D341Med (cell line): ENCODE data around the gene NRXN2.
"Not testable (repeated sequence)": the region's sequence is repeated elsewhere in the genome, so short reads cannot be mapped to it uniquely, and the experiment has no call there.

Experiments used
- DNase-seq: peaks from one replicate; pipeline ENCODE4 v3.0.0; 2012; ENCODE audit warnings: low spot score

The NRXN2 gene

GRCh38 chr11:64674774-64675173, 48.2 kb downstream of the NRXN2 start:
- DNase-seq, result no peak

GRCh38 chr11:64673279-64673678, 49.7 kb downstream of the NRXN2 start:
- no peak for DNase-seq

- DNase-seq, result no peak
Observed at GRCh38 chr11:64672875-64673274, 50.1 kb downstream of the NRXN2 start.

GRCh38 chr11:64670975-64671374, 52.0 kb downstream of the NRXN2 start:
- no peak for DNase-seq

DNA sequence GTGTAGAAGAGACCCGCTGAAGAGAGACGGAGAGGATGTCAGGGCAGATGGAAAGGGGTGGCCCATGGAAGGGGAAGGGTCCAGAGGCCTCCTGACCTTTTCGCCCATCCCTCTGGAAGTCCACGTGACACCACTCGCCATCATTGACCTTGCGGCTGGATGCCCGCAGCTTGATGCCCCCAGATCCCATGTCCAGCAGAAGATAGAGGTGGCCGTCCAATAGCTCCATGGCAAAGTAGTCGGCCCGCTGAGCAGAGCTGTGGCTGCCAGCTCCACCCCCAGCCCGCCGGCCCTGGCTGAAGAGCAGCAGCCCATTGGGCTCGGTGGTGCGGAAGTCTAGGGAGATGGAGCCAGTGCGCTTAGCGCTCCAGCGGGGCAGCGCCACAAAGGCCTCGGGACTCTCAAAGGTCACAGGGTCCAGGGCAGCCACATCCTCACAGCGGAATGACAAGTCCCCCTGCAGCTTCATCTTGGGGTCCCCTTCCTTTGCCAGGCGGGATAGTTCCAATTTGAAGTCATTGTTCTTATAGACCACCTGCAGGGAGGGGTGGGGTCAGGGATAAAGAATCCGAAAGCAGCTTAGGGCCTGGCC, 55.7 kb downstream of the NRXN2 start:
- no peak for DNase-seq

DNA sequence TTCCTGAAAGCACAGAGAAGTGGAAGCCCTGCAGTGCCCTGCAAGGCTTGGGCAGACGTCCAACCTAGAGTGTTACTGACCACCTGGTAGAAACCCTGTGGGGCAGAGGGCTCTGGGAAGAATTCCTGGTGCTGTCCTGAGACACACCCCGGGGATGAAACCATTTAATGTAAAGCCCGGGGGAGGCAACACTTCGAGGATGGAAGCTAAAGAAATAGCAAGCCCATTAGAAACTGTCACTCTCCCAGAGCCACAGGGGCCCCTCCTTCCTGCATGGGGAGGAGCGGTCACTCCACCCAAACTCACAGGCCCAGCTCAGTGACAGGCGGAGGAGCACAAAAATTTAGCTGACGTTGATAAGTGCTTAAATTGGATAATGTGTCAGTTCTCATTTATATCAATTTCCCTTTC, 57.6 kb downstream of the NRXN2 start:
- DNase-seq, result no peak

- DNase-seq, result not testable (repeated sequence)
Observed at GRCh38 chr11:64664236-64664870, 58.6 kb downstream of the NRXN2 start.

- no peak for DNase-seq
Observed at GRCh38 chr11:64663656-64664055, 59.3 kb downstream of the NRXN2 start.

DNA sequence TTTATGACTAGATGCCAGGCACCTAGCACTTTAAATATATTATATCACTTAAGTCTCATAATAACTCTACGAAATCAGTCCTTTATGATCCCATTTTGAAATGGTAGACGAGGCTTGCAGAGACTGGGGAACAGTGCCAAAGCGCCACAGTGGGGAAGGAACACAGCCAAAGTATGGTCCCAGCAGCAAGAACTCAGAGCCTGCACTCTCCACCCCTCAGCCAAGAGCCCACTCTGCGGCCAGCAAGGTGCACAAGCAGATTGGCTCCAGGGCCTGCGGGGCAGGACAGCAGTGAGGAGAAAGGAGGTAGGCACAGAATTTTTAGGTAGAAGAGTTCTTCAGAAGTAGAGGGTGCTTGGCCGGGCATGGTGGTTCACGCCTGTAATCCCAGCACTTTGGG, 61.4 kb downstream of the NRXN2 start:
- DNase-seq, result no peak

DNA sequence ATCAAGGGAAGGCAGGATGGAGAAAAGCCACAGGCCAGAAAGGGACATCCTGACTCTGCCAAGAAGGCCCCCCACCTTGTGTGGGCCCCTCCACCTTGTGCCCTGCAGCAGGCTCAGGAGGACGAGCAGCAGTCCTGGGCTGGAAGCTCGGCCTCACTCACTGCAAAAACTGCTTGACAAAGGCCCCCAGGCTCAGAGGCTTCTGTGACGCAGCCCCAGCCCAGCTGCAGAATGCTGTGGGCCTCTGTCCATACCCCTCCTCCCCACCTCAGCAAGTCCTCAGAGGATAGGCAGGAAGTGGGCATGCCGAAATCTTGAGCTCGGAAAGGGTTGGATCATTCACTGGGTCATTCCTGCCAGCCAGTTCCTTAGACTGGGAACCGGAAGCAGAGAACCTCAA, 61.9 kb downstream of the NRXN2 start:
- DNase-seq, result no peak

DNA sequence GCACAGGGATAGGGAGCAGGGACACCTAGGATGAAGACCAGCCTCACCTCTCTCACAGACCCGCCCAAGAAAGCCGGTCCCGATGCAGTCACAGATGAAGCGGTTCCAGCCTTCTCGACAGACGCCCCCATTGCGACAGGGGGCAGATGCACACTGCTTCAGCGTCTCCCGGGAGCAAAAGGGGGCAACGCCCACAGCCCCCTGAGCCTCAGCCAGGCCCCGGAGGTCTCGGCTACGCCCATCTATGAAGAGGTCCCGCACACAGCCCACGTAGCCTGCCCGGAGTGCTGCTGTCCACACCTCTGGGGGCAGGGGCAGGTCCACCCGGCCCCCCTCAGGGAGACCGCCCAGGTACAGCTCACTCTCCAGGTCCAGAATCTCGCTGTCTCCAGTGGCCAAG, 62.3 kb downstream of the NRXN2 start:
- DNase-seq, result no peak

- DNase-seq, result no peak
Observed at GRCh38 chr11:64660205-64660604, 62.8 kb downstream of the NRXN2 start.

GRCh38 chr11:64659417-64660144, 63.4 kb downstream of the NRXN2 start:
- DNase-seq, result no peak

DNA sequence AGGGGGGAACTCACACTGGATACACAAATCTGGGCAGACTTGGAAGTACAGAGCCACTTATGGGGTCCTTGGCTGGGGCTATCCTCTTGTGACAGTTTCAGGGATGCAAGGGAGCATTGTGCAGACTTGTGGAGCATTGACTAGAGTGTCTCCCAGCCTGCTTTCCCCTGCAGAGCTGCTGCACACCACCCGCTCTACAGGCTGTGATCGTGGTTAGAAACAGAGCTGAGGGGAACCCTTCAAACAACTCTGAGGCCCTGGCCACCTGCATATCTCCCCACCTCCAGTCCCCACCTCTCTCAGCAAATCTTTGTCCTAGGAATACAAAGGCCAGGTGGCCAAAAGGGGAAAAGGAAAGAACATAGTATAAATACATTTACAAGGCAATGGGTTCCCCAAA, 64.7 kb downstream of the NRXN2 start:
- DNase-seq, result no peak

DNA sequence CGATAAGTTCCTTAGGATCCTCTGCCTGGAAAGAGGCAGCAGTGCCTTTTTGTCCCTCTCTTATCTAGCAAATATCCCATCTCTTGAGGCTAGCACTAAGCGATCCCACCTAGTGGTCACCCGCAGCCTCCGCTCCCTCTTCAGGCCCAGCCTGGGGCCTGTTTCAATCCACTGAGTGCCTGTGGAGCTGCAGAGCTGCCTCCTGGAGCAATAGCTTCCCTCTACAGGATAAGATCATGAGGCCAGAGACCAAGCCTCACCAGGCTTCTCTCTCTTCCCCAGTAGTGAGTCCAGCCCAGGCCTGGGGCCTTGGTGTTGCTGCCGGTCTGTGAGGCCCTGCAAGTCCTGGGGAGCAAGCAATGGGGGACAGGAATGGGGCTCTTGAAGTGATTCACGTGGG, 66.1 kb downstream of the NRXN2 start:
- no peak for DNase-seq

DNA sequence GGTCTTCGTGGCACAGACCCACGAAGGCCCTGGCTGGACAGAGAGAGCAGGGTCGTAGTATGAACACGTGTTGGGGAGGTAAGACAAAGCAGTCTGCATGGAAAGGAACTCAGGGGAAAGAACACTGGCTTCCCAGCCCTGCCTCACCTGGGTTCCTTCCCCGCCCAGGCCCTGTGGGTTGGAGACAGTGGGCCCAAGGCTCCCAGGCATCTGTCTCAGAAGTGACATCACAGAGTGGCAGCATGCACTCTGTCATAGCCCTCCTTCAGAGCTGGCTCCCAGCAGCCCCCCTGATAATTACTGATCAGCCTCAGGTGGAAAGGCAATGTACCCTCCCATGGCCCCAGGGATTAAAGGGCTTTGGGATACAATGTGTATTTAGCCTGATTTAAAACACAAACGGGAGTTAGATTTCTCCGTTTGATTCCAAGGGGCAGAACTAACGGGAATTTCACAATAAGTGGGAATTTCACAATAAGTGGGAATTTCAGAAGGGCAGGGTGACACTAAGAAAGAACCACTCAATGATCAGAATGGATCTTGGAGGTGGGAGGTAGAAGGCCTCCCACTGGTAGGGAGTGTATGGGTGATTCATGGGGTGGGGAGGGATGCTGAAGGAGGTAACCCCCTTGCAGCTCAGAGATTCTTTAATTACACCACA, 66.9 kb downstream of the NRXN2 start:
- no peak for DNase-seq

GRCh38 chr11:64654958-64655541, 67.9 kb downstream of the NRXN2 start:
- DNase-seq, result no peak

DNA sequence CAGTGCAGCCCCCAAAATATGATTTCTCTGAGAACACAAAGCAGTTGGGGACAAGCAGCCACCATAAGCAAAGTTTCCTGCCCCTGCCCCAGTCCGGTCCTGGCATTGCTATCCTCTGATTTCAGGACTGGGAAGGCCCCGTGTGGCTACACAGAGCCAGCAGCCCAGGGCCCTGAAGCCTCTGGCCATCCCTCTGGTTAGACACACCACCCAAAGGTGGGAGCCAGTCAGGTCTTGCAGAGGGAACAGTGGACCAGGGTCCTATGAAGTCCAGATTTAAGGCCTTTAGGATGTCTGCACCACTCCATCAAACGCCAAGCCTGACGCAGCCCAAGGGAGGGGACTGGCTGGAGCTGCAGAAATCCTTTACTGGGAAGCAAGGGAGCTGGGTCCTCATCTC, 68.6 kb downstream of the NRXN2 start:
- no peak for DNase-seq

- DNase-seq, result no peak
Observed at GRCh38 chr11:64653388-64653973, 69.5 kb downstream of the NRXN2 start.

- peak; percentile 89 for DNase-seq
Observed at GRCh38 chr11:64652586-64653387, 70.2 kb downstream of the NRXN2 start.

DNA sequence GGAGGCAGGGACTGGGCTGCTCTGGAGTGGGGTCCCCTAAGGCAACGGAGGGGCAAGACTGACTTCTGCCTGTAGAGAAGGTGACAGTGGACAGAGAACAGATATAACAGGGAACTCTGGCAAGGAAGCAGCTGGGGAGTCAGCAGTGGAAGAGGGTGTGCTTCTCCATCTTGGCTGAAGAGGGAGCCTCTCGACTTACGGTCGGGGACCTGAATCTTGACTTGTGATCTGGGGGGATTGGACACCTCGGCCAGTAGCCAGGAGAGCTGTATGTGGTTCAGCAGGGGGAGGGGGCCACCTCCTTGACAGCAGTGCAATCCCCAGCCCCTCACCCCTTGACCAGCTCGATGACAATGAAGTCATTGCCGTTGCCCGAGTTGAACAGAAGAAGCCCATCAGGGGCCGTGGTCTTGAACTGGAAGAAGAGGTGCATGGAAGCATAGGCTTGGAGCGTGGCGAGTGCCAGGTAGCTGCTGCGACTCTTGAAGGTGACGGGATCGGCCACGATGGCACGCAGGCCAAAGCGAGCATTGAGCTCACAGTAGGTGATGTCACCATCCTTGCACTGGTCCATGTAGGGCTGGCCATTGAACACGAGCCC, 72.0 kb downstream of the NRXN2 start:
- peak; percentile 60 for DNase-seq
